Parathyroid adenoma (tissue), 2 donors: ENCODE data around the gene DOK6.

Source experiments
- H2AFZ ChIP-seq: fragments of 300-600 bp; sonication (generic); one replicate; pipeline ENCODE4 v1.7.0; 2017; ENCODE audit warnings: antibody characterized with exemption, mild to moderate bottlenecking
- H3K27ac ChIP-seq: fragments of 300-600 bp; sonication (generic); one replicate; pipeline ENCODE4 v1.7.0; 2017
- H3K27me3 ChIP-seq: fragments of 300-600 bp; sonication (generic); one replicate; pipeline ENCODE4 v1.7.0; 2017; ENCODE audit warnings: low read length; ENCODE audit not compliant: control insufficient read depth, insufficient read depth
- H3K36me3 ChIP-seq: fragments of 300-600 bp; sonication (generic); one replicate; pipeline ENCODE4 v1.7.0; 2017; ENCODE audit warnings: low read length; ENCODE audit not compliant: control insufficient read depth, insufficient read depth
- H3K4me1 ChIP-seq: fragments of 300-600 bp; sonication (generic); one replicate; pipeline ENCODE4 v1.7.0; 2017; ENCODE audit warnings: control low read depth
- H3K4me2 ChIP-seq: fragments of 300-600 bp; sonication (generic); one replicate; pipeline ENCODE4 v1.7.0; 2017; ENCODE audit warnings: low read length
- H3K4me3 ChIP-seq: fragments of 300-600 bp; sonication (generic); one replicate; pipeline ENCODE4 v1.7.0; 2017; ENCODE audit warnings: low read depth, low read length
- H3K79me2 ChIP-seq: fragments of 300-600 bp; sonication (generic); one replicate; pipeline ENCODE4 v1.7.0; 2017; ENCODE audit warnings: control low read depth
- H3K9ac ChIP-seq: fragments of 300-600 bp; sonication (generic); one replicate; pipeline ENCODE4 v1.7.0; 2017; ENCODE audit warnings: mild to moderate bottlenecking
- H3K9me3 ChIP-seq: fragments of 300-600 bp; sonication (generic); one replicate; pipeline ENCODE4 v1.7.0; 2017; ENCODE audit warnings: low read length; ENCODE audit not compliant: control insufficient read depth
- CTCF ChIP-seq: fragments of 300-600 bp; sonication (generic); IDR thresholded peaks from one replicate; pipeline ENCODE4 v1.7.0; 2017; ENCODE audit warnings: antibody characterized with exemption, mild to moderate bottlenecking
- donor health status: primary hyperparathyroidism.

DOK6 gene

GRCh38 chr18:69400976-69401225 lies 213 bp downstream of the DOK6 start:
- Histone ChIP-seq H3K4me3 (peak overlapping the region; percentile 52), H3K4me1 (no peaks in the 10 kb centered on the region), H3K9me3 (no peaks in the 10 kb centered on the region), H3K27ac (no peak overlapping the region), H3K36me3 (no peaks in the 10 kb centered on the region), H3K9ac (no peak overlapping the region), H3K27me3 (no peaks in the 10 kb centered on the region), H3K4me2 (peak overlapping the region; percentile 93), H2AFZ (peak overlapping the region; percentile 72), H3K79me2 (no peaks in the 10 kb centered on the region)
- no peak for TF ChIP-seq CTCF

GRCh38 chr18:69401226-69401971 lies 711 bp downstream of the DOK6 start:
- Histone ChIP-seq H3K27ac (no peak overlapping the region), H3K4me1 (no peaks in the 10 kb centered on the region), H3K9ac (no peak overlapping the region), H3K9me3 (no peaks in the 10 kb centered on the region), H3K27me3 (no peaks in the 10 kb centered on the region), H3K4me3 (peak overlapping the region; percentile 52), H3K36me3 (no peaks in the 10 kb centered on the region), H3K4me2 (peak overlapping the region; percentile 93), H2AFZ (peak overlapping the region; percentile 72), H3K79me2 (no peaks in the 10 kb centered on the region)
- no peak for TF ChIP-seq CTCF

- H3K27ac ChIP-seq = no peak overlapping the region
- no peaks in the 10 kb centered on the region for H3K9me3 ChIP-seq
- no peaks in the 10 kb centered on the region for H3K27me3 ChIP-seq
- H3K4me2 ChIP-seq = peak overlapping the region; percentile 93
- no peaks in the 10 kb centered on the region for H3K79me2 ChIP-seq
- H3K36me3 ChIP-seq = no peaks in the 10 kb centered on the region
- TF ChIP-seq CTCF = no peak
- peak overlapping the region; percentile 72 for H2AFZ ChIP-seq
- H3K4me3 ChIP-seq = peak overlapping the region; percentile 52
- no peaks in the 10 kb centered on the region for H3K4me1 ChIP-seq
- no peak overlapping the region for H3K9ac ChIP-seq
Measured at GRCh38 chr18:69401972-69402532, 1.4 kb downstream of the DOK6 start.

- Histone ChIP-seq H3K9me3 (no peaks in the 10 kb centered on the region), H3K79me2 (no peaks in the 10 kb centered on the region), H3K4me1 (no peaks in the 10 kb centered on the region), H3K9ac (no peak overlapping the region), H2AFZ (no peak overlapping the region), H3K27ac (no peak overlapping the region), H3K27me3 (no peaks in the 10 kb centered on the region), H3K4me2 (no peak overlapping the region), H3K4me3 (no peak overlapping the region), H3K36me3 (no peaks in the 10 kb centered on the region)
- TF ChIP-seq CTCF = no peak
Measured at GRCh38 chr18:69402533-69402989, 1.9 kb downstream of the DOK6 start.

GRCh38 chr18:69408522-69408921 lies 7.8 kb downstream of the DOK6 start:
- H3K79me2 ChIP-seq = no peaks in the 10 kb centered on the region
- H3K36me3 ChIP-seq = no peaks in the 10 kb centered on the region
- no peak overlapping the region for H2AFZ ChIP-seq
- no peak overlapping the region for H3K9ac ChIP-seq
- no peak overlapping the region for H3K4me3 ChIP-seq
- no peaks in the 10 kb centered on the region for H3K27me3 ChIP-seq
- H3K4me2 ChIP-seq = no peak overlapping the region
- H3K4me1 ChIP-seq = no peaks in the 10 kb centered on the region
- no peak overlapping the region for H3K27ac ChIP-seq
- no peak for TF ChIP-seq CTCF
- H3K9me3 ChIP-seq = no peaks in the 10 kb centered on the region
